GM19240 (cell line): ENCODE measurements around the gene BCL2A1.
"Not testable (repeated sequence)": the region's sequence is repeated elsewhere in the genome, so short reads cannot be mapped to it uniquely, and the experiment has no call there.

Experiments
- DNase-seq: peaks from one replicate; pipeline ENCODE4 v3.0.0; 2011; ENCODE audit warnings: low spot score; ENCODE audit not compliant: insufficient read length

BCL2A1 gene

DNA sequence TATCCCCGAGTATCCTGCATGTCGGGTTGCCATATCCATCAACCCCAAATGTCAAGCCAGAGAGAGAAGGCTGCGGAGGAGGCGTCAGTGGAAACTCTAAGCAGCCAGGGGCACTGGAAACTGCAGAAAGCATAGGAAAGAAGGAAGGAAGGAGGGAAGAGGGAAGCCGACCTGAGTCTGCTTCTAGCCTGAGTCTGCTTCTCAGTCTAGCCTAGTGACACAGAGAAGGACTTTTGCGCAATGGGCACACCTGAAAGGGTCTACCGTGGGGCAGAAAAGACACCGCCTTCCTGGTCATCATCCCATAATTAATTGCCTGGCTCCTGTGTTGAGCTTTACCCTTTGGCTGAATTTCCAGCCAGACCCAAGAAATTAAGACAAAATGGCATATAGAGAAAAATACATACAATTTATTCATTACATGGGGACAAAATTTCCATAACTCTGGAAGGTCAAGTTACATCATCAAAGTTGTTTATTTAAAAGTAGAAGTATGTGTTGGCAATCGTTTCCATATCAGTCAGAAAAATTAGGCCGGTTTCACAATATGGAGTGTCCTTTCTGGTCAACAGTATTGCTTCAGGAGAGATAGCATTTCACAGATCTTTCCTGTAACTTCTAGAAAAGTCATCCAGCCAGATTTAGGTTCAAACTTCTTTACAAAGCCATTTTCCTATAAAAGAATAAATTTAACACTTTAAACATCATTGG, 10.3 kb downstream of the BCL2A1 start:
- DNase-seq, result no peak

DNA sequence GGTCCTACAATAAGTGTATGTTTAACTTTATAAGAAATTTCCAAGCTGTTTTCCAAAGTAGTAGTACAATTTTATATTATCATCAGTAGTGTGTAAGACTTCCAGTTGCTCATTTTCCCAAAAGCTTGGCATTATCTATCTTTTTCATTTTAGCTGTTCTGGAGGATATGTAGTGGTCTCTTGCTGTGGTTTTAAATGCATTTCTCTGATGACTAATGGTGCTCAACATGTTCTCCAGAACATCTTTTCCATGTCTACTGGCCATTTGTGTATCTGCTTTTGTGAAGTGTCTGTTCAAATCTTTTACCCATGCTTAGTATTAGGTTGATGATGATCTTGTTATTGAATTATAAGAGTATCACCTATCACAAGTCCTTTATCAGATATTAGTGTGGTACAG, 13.3 kb downstream of the BCL2A1 start:
- DNase-seq, result no peak

DNA sequence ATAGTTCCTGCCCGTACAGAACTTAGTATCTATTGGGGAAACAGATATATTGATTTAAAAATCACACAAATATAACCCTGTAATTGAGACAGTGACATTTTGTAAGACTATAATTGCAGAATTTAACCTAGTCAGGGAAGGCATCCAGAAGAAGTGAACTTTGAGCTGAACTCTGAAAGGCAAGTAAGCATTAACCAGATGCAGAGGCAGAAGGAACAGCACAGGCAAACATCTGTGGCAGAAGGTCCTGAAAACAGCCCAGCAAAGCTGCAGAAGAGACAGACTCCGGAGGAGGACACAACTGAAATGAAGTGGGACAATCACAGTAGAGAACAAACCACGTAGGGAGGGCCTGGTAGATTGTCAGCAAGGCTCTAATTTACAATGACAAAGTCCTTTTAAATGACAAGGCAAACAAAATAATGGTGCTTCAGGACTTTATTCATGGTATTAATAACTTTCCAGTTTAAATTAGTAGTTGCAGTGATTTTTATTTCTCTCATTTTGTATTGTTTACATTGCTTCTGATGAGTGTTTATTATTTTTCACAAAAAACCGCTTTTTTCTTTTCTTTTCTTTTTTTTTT, 14.5 kb downstream of the BCL2A1 start:
- no peak for DNase-seq

DNA sequence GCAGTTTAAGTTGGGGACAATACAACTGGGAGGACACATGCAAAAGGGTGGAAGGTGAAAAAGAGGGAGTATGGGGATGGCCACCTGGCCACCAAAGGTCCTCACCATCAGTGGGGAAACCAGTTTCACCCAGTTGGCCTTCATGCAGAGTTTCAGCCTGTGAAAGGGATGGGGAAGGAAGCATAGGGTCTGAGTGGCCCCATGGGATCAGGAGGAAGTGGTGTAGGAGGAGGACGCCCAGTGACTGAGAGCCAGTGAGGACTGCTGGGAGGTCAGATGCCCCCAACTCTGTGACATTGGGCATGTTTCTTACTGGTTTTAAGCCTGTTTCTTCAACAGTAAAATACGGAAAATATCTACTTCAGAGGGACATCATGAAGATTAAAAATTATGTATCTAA, 16.3 kb downstream of the BCL2A1 start:
- no peak for DNase-seq

DNA sequence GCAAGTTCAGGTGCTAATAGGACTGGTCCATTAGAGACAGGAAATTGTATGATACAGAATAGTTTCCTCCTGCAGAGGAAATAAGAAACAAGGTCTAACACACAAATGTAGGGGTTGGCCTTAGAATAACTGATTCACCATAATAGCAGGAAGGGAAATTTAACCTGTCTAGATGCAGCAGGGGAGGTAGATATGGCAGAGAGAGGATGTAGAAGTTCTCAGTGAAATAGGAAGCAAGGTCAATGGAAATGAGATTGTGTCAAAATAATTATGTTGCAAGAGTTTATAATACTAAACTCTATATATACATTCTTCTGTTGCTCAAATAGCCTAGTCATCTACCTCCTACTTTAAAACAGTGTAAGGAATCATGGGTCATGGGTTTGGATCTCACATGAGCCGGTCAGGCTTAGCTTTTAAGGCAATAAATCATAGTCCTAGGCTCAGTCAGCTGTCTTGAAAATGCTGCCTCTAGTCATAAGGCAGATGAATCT, 17.0 kb downstream of the BCL2A1 start:
- no peak for DNase-seq

DNA sequence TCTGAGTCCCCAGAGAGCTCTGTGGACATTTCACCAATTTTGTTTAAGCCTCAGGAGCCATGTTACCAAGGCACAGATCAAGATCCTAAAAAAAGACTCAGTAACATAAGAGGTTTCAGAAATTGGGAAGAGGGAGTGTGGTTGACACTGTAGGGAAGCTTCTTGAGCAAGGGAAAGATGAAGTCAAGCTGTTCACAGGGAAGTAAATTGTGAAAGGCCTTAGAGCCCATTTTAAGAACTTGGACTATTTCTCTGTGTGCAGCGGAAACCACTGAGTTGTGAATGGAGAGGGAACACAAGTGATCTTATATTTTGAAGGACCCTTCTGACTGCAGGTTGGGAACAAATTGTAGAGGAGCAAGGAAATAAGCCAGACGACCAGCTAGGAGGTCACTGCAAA, 18.7 kb downstream of the BCL2A1 start:
- DNase-seq, result no peak

DNA sequence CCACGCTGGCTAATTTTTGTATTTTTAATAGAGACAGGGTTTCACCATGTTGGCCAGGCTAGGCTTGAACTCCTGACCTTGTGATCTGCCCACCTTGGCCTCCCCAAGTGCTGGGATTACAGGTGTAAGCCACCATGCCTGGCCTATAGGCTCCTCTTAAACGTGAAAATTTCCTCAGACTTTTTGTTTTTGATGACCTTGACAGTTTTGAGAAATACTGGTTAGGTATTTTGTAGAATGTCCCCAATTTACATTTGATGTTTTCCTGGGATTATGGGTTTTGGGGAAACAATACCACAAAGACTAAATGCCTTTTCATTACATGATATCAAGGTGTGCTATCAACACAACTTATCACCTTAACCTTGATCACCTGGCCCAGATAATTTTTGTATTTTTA, 20.7 kb downstream of the BCL2A1 start:
- no peak for DNase-seq

DNA sequence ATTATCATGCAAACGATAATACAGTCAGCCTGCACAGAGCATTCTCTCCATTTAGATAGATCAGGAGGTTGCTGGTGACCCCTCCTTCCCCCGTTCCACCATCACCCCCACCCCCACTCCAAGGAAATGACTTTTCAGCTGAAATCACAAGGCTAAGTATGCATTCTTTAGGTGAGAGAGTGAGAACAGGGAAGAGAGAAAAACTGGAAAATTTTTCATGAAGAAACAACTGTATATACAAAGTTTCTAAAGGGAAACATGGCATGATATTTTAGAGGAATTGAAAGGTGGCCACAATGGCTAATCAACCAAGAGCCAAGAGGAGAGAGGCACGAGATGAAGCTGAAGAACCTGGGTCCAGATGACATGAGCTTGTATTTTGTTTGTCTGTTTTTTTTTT, 22.2 kb downstream of the BCL2A1 start:
- DNase-seq, result no peak

DNA sequence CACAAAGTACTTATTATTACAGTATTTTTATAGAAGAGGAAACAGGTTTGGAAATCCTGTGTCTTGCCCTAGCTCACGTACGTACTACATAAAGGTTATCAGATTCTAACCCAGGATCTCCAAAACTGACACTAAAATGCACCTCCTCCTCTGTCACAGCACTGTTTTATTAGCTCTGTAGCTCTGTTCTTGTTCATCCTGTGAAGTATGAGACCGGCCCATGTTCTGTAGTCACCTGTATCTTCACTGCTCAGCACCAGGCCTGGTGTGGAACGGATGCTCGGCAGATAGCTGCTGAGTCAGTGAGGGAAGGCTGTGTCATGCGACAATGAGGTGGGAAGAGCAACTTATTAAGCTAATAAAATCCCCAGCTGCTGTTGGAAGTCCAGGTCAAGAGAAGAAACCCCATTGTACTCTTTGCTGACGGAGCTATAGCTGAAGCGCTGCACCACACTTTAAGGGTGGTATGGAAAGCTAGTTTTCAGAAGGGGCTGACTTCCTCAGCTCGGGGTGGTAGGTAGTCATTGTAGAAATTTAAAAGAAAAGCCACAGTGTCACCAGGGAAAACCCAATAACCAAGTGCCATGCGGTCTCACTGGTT, 22.8 kb downstream of the BCL2A1 start:
- DNase-seq, result no peak

DNA sequence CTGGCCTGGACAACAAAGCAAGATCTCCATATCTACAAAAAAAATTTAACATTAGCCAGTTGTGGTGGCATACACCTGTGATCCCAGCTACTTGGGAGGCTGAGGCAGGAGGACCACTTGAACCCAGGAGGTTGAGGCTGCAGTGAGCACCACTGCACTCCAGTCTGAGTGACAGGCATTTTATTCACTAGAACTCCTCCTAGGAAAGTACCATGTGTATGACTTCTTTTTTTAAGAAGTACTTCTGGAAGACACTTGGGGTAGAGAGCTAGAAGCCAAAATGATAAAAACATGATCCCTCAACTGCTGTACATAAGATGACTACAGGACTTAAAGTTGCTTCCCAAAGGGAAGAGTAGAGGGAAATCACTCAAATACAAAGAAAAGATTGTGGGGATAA, 24.0 kb downstream of the BCL2A1 start:
- DNase-seq, result no peak

DNA sequence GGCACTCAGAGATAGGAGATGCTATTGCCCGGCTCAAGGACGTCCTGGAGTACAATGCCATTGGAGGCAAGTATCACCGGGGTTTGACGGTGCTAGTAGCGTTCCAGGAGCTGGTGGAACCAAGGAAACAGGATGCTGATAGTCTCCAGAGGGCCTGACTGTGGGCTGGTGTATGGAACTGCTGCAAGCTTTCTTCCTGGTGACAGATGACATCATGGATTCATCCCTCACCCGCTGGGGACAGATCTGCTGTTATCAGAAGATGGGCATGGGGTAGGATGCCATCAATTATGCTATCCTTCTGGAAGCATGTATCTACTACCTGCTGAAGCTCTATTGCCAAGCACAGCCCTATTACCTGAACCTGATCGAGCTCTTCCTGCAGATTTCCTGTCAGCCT, 26.4 kb downstream of the BCL2A1 start:
- no peak for DNase-seq

DNA sequence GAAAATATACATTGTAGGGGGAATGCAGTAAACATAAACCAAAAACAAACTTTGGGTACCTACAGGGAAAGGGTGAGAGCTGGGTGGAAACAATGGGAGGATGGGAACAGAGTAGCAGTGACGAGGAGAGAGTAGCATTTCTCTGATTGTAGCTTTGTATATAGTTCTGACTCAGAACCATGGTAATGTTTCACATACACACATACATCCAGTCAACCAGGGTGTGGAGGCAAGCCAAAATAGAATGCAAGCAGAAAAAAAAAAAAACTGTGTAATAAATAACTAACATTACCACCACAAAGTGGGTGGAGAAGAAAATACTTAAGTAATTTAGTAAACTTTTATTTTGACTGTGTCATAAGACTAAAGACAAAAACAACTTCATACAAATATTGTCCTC, 27.2 kb downstream of the BCL2A1 start:
- no peak for DNase-seq

DNA sequence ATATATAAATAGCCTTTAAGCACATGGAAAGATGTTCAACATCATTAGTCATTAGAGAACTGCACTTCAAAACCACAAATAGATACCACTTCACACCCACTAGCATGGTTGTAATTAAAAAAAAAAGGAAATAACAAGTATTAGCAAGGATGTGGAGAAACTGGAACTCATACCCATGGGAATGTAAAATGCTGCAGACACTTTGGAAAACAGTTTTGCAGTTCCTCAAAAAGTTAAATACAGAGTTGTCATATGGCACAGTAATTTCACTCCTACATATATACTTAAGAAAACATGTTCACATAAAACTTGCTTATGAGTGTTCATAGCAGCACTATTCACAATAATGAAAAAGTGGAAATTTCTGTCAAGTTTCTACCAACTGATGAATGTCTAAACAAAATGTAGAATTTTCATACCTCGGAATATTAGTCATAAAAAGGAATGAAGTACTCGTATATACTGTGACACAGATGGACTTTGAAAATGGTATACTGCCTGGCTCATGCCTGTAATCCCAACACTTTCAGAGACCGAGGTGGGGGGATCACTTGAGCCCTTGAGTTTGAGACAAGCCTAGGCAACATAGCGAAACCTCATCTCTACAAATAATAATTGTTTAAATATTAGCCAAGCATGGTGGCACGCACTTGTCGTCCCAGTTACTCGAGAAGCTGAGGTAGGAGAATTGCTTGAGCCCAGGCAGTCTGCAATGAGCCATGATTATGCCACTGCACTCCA, 28.1 kb downstream of the BCL2A1 start:
- DNase-seq, result no peak

DNA sequence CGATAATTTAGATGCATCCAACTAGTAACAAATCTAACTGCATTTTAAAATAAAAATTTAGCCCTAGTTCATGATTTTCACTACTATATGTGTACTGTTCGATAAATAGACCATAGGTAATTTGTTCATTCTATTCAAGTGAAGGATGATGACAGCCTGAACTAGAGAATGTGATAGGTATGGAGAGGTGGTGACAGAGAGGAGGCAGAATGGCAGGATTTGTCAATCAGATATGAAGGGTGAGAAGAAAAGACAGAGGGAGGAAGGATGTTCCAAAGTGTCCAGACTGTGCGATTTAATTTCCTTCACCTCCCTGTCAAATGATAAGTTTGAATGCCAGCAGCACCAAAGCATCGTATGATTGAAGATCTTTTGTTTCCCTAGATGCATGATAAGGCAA, 31.6 kb downstream of the BCL2A1 start:
- no peak for DNase-seq

DNA sequence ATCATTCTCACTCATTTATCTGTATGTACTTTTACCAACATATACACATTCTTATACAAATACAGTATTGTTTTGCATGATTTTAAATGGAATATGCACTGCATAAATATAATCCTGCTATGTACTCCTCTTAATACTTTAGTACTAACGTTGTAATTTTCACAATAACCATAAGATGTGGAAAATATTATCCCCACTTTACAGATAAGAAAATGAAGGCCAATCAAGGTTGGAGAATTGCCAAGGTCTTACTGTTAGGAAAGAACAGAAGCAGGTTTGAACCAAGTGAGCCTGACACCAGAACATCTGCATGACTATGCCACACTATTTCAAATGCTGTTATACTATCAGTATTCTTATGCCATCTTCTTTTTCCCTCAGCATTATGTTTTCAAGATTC, 32.9 kb downstream of the BCL2A1 start:
- DNase-seq, result no peak

DNA sequence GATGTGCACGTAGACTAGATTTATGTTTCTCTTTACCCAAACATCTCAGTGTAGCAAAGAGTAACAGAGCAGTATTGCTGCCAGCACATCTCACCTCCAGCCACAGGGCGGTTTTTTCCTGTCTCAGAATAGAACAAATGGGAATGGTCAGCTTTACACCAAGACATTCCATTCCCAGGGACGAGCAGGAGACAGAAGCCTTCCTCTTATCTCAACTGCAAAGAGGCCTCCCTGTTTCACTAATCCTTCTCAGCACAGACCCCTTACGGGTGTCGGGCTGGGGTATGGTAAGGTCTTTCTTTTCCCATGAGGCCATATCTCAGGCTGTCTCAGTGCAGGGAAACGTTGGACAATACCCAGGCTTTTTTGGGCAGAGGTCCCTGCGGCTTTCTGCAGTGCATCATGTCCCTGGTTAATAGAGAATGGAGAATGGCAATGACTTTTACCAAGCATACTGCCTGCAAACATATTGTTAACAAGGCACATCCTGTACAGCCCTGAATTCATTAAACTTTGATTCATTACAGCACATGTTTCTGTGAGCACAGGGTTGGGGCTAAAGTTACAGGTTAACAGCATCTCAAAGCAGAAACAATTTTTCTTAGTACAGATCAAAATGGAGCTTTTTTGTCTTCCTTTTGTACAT, 35.3 kb downstream of the BCL2A1 start:
- DNase-seq, result not testable (repeated sequence)

DNA sequence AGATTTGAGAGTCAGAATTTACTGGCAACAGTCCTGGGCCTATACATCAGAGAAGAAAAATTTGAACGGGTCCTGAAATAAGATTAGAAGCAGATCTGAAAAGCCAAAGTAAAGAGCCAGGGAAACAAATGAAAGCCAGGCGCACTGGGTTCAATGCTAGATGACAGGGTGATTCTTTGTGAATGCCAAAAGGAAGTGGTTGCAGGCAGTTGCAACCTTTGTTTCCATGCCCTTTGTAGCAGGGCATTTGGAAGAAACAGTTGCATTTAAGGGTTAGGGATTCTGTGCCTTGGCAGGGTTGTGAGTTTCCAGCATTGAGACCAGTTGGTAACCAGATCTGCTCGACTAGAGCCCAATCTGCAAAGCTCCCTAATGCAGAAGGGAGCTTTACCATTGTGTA, 37.8 kb downstream of the BCL2A1 start:
- DNase-seq, result no peak

DNA sequence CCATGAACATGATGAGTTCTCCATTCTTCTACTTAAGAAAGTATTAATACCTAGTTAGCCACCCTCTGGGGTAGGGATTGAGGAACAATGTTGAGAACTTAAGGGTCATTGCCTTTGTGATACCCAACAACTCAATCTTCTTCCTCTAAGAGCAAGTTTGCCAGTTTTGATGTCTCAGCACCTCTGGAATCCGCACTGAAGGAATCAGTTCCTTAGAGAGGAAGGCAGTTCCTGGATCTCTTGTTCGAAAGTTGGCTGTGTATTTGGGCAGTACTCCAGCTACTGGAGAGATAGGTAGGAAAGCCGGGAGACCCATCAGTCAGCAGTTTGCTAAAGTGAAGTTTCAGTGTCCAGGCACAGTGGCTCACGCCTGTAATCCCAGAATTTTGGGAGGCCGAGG, 38.5 kb downstream of the BCL2A1 start:
- no peak for DNase-seq

DNA sequence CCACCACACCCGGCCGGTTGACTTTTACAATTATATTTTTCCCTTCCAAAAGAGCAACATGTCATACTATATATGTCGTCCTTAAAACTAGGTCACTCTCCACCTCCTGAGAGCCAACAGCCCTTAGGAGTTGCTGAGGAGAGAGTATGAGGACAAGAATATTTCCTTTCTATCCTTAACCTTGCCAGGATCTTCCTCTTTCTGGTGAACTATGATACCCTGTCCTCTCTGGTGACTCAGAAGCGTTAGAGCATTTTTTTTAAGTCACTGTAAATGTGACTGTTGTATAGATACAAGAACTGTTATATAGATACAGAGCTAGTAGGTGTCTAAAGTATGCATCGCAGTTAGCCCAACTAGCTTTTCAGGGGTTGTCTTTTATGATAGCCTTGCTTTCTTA, 40.5 kb downstream of the BCL2A1 start:
- no peak for DNase-seq

DNA sequence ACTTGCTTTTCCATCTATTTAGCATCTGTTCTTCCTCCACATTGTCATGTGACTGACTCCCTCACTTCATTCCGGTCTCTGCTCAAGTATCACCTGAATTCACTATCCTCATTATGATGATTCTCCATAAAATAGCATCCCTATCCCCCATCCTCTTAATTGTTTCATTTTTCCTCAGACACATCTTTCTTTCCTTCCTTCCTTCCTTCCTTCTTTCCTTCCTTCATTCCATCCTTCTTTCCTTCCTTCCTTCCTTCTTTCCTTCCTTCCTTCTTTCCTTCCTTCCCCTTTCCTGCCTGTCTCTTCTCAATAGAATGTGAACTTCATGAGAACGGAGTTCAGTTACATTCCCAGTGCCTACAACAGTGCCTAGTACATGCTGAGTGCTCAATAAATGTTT, 41.6 kb downstream of the BCL2A1 start:
- DNase-seq, result no peak

DNA sequence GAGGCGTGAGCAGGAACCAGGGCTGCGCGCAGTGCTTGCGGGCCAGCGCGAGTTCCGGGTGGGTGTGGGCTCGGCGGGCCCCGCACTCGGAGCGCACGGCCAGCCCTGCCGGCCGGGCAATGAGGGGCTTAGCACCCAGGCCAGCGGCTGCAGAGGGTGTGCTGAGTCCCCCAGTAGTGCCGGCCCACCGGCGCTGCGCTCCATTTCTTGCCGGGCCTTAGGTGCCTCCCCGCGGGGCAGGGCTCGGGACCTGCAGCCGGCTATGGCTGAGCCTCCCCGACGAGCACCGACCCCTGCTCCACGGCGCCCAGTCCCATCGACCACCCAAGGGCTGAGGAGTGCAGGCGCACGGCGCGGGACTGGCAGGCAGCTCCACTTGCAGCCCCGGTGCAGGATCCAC, 44.9 kb downstream of the BCL2A1 start:
- DNase-seq, result not testable (repeated sequence)

DNA sequence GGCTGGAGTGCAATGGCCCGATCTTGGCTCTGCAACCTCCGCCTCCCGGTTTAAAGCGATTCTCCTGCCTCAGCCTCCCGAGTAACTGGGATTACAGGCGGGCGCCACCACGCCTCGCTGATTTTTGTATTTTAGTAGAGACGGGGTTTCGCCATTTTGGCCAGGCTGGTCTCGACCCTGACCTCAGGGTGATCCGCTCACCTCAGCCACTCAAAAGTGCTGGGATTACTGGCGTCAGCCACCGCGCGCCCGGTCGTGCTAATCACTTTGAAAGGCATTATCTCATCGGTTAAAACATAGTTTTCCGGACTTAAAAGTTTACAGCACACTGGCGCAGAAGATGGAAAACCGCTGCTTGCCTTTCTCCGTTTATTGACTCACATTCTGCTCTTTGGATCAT, 46.6 kb downstream of the BCL2A1 start:
- DNase-seq, result no peak
